HCT116 (cell line): ENCODE results near the gene G6PC3. TPM values are rescaled to one million over a fixed set of nuclear protein-coding genes. Genes with fewer than 3 reads are reported as not detected.
A peak's percentile ranks its signal among the peaks of the same experiment; 100 is the strongest.

ENCODE experiments used
- ATAC-seq: fragments of 200-7000 bp; cut with Tn5 transposase; 2 replicates; pipeline ENCODE4 v1.9.1; 2020; ENCODE audit warnings: mild to moderate bottlenecking, moderate library complexity
- BruUV-seq: library from RNA; stranded (reverse); fragments of 400-500 nt; replicated peaks from 2 replicates; lab custom pipeline; 2021; lab: Mats Ljungman, UMichigan
- CTCF ChIA-PET: fragments of 300-600 bp; sonication (Branson Sonifier 250); formaldehyde crosslinking; loops from one replicate; lab custom pipeline; 2021; ENCODE audit warnings: antibody characterized with exemption; lab: Charles Lee
- POLR2A ChIA-PET: fragments of 300-600, 350-600 bp; sonication (Branson Sonifier 250); formaldehyde crosslinking; loops from one replicate; lab custom pipeline; 2021; ENCODE audit warnings: antibody characterized with exemption; lab: Charles Lee
- RAD21 ChIA-PET, 2 experiments: fragments of 300-600 bp; sonication (Branson Sonifier 250); formaldehyde crosslinking; loops; one replicate each; lab custom pipeline; 2023; ENCODE audit warnings: low total read pairs in 2 of 2; ENCODE audit not compliant: uncharacterized antibody in 2 of 2, unreplicated experiment in 2 of 2, low non-redundant PET in 1 of 2; lab: Charles Lee
- DNase-seq: peaks from one replicate; pipeline ENCODE4 v3.0.0-alpha.2; 2010; ENCODE audit warnings: low read depth, low spot score
- H2AFZ ChIP-seq: fragments of 200-600 bp; shearing (Covaris generic), sonication (generic); 2 replicates; pipeline ENCODE4 v1.6.1; 2017; ENCODE audit warnings: low read depth, mixed run types, mixed read lengths, antibody characterized with exemption, low read length; ENCODE audit not compliant: poor library complexity, severe bottlenecking
- H3K27ac ChIP-seq: 2 replicates; pipeline ENCODE4 v1.5.1; 2012; ENCODE audit warnings: low read depth, low read length
- H3K27me3 ChIP-seq: fragments of 200-600 bp; sonication (generic); 2 replicates; pipeline ENCODE4 v1.6.1; 2016; ENCODE audit warnings: mixed run types, low read length, mixed read lengths; ENCODE audit not compliant: insufficient read depth
- H3K36me3 ChIP-seq, 2 experiments: fragments of 200-500 bp in 1 of 2; fragments of 200-600 bp in 1 of 2; sonication (Bioruptor generic) in 1 of 2; sonication (generic) in 1 of 2; 2 replicates each; pipeline versions ENCODE4 v1.5.1 to v1.6.1; 2014 to 2016; ENCODE audit warnings: low read length in 2 of 2, inconsistent platforms in 1 of 2, mixed read lengths in 1 of 2, mixed run types in 1 of 2; ENCODE audit not compliant: insufficient read depth in 2 of 2, control insufficient read depth in 1 of 2
- H3K4me1 ChIP-seq, 2 experiments: fragments of 200-600 bp in 1 of 2; sonication (generic) in 1 of 2; 2 replicates each; pipeline versions ENCODE4 v1.5.1 to v1.6.1; 2012 to 2017; ENCODE audit warnings: low read length in 2 of 2, inconsistent platforms in 1 of 2, mild to moderate bottlenecking in 1 of 2, mixed read lengths in 1 of 2, mixed run types in 1 of 2, moderate library complexity in 1 of 2; ENCODE audit not compliant: insufficient read depth in 2 of 2, control insufficient read depth in 1 of 2
- H3K4me2 ChIP-seq: fragments of 200-600 bp; sonication (generic); 2 replicates; pipeline ENCODE4 v1.6.1; 2017; ENCODE audit warnings: mixed run types, low read length, mixed read lengths
- H3K4me3 ChIP-seq, 2 experiments: fragments of 200-600 bp in 1 of 2; sonication (generic) in 1 of 2; replicated peaks in 1 of 2; 2 replicates each; pipeline ENCODE4 v1.5.1; 2011 to 2016; ENCODE audit warnings: low read length in 2 of 2, control low read depth in 1 of 2, low read depth in 1 of 2, mild to moderate bottlenecking in 1 of 2, mixed read lengths in 1 of 2, mixed run types in 1 of 2
- H3K79me2 ChIP-seq: fragments of 200-600 bp; sonication (generic); 2 replicates; pipeline ENCODE4 v1.6.1; 2017; ENCODE audit warnings: mild to moderate bottlenecking, mixed run types, low read length, moderate library complexity, mixed read lengths; ENCODE audit not compliant: insufficient read depth
- H3K9ac ChIP-seq: fragments of 200-600 bp; sonication (generic); 2 replicates; pipeline ENCODE4 v1.6.1; 2016; ENCODE audit warnings: low read length, mixed read lengths
- H3K9me2 ChIP-seq: fragments of 200-600 bp; sonication (generic), shearing (Covaris generic); 2 replicates; pipeline ENCODE4 v1.6.1; 2017; ENCODE audit warnings: mixed run types, mild to moderate bottlenecking, moderate library complexity; ENCODE audit not compliant: insufficient read depth
- H3K9me3 ChIP-seq, 2 experiments: fragments of 200-500 bp in 1 of 2; fragments of 200-600 bp in 1 of 2; sonication (Bioruptor generic) in 1 of 2; sonication (generic) in 1 of 2; 2 replicates each; pipeline ENCODE4 v1.6.1; 2014 to 2017; ENCODE audit warnings: low read length in 2 of 2, mixed read lengths in 2 of 2, inconsistent platforms in 1 of 2, low read depth in 1 of 2, mild to moderate bottlenecking in 1 of 2, mixed run types in 1 of 2, moderate library complexity in 1 of 2; ENCODE audit not compliant: control insufficient read depth in 1 of 2, insufficient read depth in 1 of 2
- H4K20me1 ChIP-seq: fragments of 200-600 bp; sonication (generic), shearing (Covaris generic); 2 replicates; pipeline ENCODE4 v1.6.1; 2017; ENCODE audit warnings: mixed run types, mild to moderate bottlenecking, moderate library complexity; ENCODE audit not compliant: insufficient read depth
- CBX3 ChIP-seq: IDR thresholded peaks from 2 replicates; pipeline ENCODE4 v1.6.1; 2012; ENCODE audit warnings: low read depth
- EGR1 ChIP-seq: IDR thresholded peaks from 2 replicates; pipeline ENCODE4 v1.6.1; 2012; ENCODE audit warnings: low read depth
- ELF1 ChIP-seq: IDR thresholded peaks from 2 replicates; pipeline ENCODE4 v1.6.1; 2012; ENCODE audit warnings: low read depth, borderline replicate concordance
- EZH2 ChIP-seq: fragments of 200-600 bp; sonication (generic); IDR thresholded peaks from 2 replicates; pipeline ENCODE4 v1.6.1; 2017; ENCODE audit warnings: antibody characterized with exemption, mixed run types
- FOSL1 ChIP-seq: IDR thresholded peaks from 2 replicates; pipeline ENCODE4 v1.6.1; 2012; ENCODE audit warnings: low read depth
- JUND ChIP-seq: IDR thresholded peaks from 2 replicates; pipeline ENCODE4 v1.6.1; 2012
- MAX ChIP-seq: IDR thresholded peaks from 2 replicates; pipeline ENCODE4 v1.6.1; 2012
- POLR2AphosphoS5 ChIP-seq: IDR thresholded peaks from 2 replicates; pipeline ENCODE4 v1.6.1; 2011; ENCODE audit warnings: mild to moderate bottlenecking, low read depth, low read length, moderate library complexity
- RAD21 ChIP-seq: IDR thresholded peaks from 2 replicates; pipeline ENCODE4 v1.6.1; 2012; ENCODE audit warnings: low read depth, mild to moderate bottlenecking
- REST ChIP-seq: IDR thresholded peaks from 2 replicates; pipeline ENCODE4 v1.6.1; 2012; ENCODE audit warnings: low read depth
- SIN3A ChIP-seq: IDR thresholded peaks from 2 replicates; pipeline ENCODE4 v1.6.1; 2012; ENCODE audit warnings: low read depth
- SP1 ChIP-seq: IDR thresholded peaks from 2 replicates; pipeline ENCODE4 v1.6.1; 2012; ENCODE audit warnings: low read depth
- SRF ChIP-seq: IDR thresholded peaks from 2 replicates; pipeline ENCODE4 v1.6.1; 2012; ENCODE audit warnings: low read depth
- ZBTB33 ChIP-seq: IDR thresholded peaks from 2 replicates; pipeline ENCODE4 v1.6.1; 2011; ENCODE audit warnings: mild to moderate bottlenecking, low read length, moderate library complexity; ENCODE audit not compliant: insufficient replicate concordance; ENCODE audit errors: extremely low read depth
- ZNF274 ChIP-seq: fragments of 200-500 bp; sonication (Bioruptor generic); IDR thresholded peaks from 2 replicates; pipeline ENCODE4 v1.6.1; 2014; ENCODE audit warnings: mild to moderate bottlenecking, low read depth, low read length, inconsistent platforms
- intact Hi-C: fragments of 100-400 bp; cut with micrococcal nuclease; formaldehyde crosslinking; loops from 2 replicates; pipeline ENCODE4 v1.10.0; 2022
- total RNA-seq: library from RNA; stranded (reverse); gene quantifications from one replicate; pipeline ENCODE4 v1.2.1, GENCODE V29; 2021; ENCODE audit not compliant: unreplicated experiment

The G6PC3 gene
- total RNA-seq, 1 experiment from 2014 or later, result 50.6 TPM

- no peak for TF ChIP-seq RAD21
- TF ChIP-seq SRF, result no peak
- TF ChIP-seq EZH2, result no peak
- no peak for TF ChIP-seq ZBTB33
- TF ChIP-seq SP1, result no peak
- TF ChIP-seq, all 23 proteins: peak for 0
Observed at GRCh38 chr17:44122816-44123355, 52.4 kb downstream of the G6PC3 start (continued).

- Histone ChIP-seq H4K20me1 (no peaks in the 10 kb centered on the region), H3K27ac (peak within 1 kb of the TSS; percentile 77), H3K4me2 (peak within 1 kb of the TSS; percentile 82), H3K9me3 (no peaks in the 10 kb centered on the region), H3K4me3 (peak within 1 kb of the TSS; percentile 65 to 85), H3K36me3 (no peaks in the 10 kb centered on the region), H2AFZ (peak within 1 kb of the TSS; percentile 68), H3K27me3 (no peaks in the 10 kb centered on the region), H3K4me1 (peaks cover 14 to 36% of the 10 kb centered on the region in 2 experiments), H3K9me2 (no peaks in the 10 kb centered on the region), H3K9ac (peak within 1 kb of the TSS; percentile 74), H3K79me2 (peaks cover 8% of the 10 kb centered on the region; the same call in 1 of the 2 replicates)
- POLR2A ChIA-PET, result interaction anchor here (0.9 to 1.2 kb wide), 5 partner anchors 8 to 58 kb away, joined by 3 to 14 read pairs (median 4); partner anchors contain the start of gene LSM12
- no TSS peak for BruUV-seq
- intact Hi-C loops, result loop anchor here (1.0 kb wide), 1 partner anchor 15 kb away; no protein-coding TSS in a partner anchor
- CTCF ChIA-PET, result interaction anchor here (0.6 to 2.4 kb wide), 11 partner anchors 8 to 214 kb away, joined by 3 to 13 read pairs (median 4); no protein-coding TSS in a partner anchor
- ATAC-seq (peak; percentile 94), DNase-seq (peak; percentile 90)
- RAD21 ChIA-PET, result interaction anchor here (0.5 to 1.3 kb wide), 6 partner anchors 8 to 77 kb away, joined by 3 to 4 read pairs (median 4); no protein-coding TSS in a partner anchor
- TF ChIP-seq ZNF274 (no peak), EZH2 (no peak), RAD21 (peak; percentile 52), ELF1 (no peak), POLR2AphosphoS5 (peak; percentile 68; the same call in 1 of the 2 replicates), SIN3A (no peak), CBX3 (0 out of 2 replicates have a peak, but pooled peaks have one; percentile 26), MAX (peak; percentile 82), FOSL1 (no peak), JUND (no peak), REST (no peak), ZBTB33 (no peak), SP1 (peak; percentile 79), EGR1 (no peak), SRF (no peak)
Observed at GRCh38 chr17:44123356-44124117, 53.0 kb downstream of the G6PC3 start, which contains the start of gene HDAC5. TSS of gene HDAC5 (minus strand) at chr17:44123641. CDS start at chr17:44117515, 6,126 bp downstream.
